Activated T-cell treated with anti-CD3 and anti-CD28 coated beads, Interleukin-2, amount 50 U/mL, for 72 hours (primary cell): Measurements from ENCODE around the gene PACS2. TPM values are rescaled to one million over a fixed set of nuclear protein-coding genes. Genes with fewer than 3 reads are reported as not detected.

ENCODE experiments used
- ATAC-seq, 2 donors: fragments of 150-1000 bp; cut with Tn5 transposase; replicated peaks in 1 of 2; 2 replicates each; pipeline ENCODE4 v1.10.0; 2021; ENCODE audit warnings: moderate library complexity in 2 of 2, mild to moderate bottlenecking in 1 of 2
- DNase-seq, 2 donors: peaks; one replicate each; pipeline ENCODE4 v3.0.0; 2021 to 2022; ENCODE audit warnings: mixed read lengths in 1 of 2
- H3K27ac Mint-ChIP-seq: one replicate; pipeline ENCODE4 v1.8.0; 2022; ENCODE audit warnings: mild to moderate bottlenecking, moderate library complexity, mixed read lengths
- H3K27me3 Mint-ChIP-seq: one replicate; pipeline ENCODE4 v1.8.0; 2022; ENCODE audit warnings: low read depth, mixed read lengths
- H3K36me3 Mint-ChIP-seq, 2 donors: one replicate each; pipeline ENCODE4 v1.8.0; 2022; ENCODE audit warnings: mixed read lengths in 2 of 2, mild to moderate bottlenecking in 1 of 2; ENCODE audit not compliant: insufficient read depth in 2 of 2
- H3K4me1 Mint-ChIP-seq: one replicate; pipeline ENCODE4 v1.8.0; 2022; ENCODE audit warnings: low read depth, mixed read lengths
- H3K4me3 Mint-ChIP-seq, 2 donors: one replicate each; pipeline ENCODE4 v1.8.0; 2022; ENCODE audit warnings: mild to moderate bottlenecking in 2 of 2, mixed read lengths in 2 of 2, moderate library complexity in 2 of 2
- H3K9me3 Mint-ChIP-seq, 2 donors: one replicate each; pipeline ENCODE4 v1.8.0; 2022; ENCODE audit warnings: mixed read lengths in 2 of 2
- total RNA-seq, 2 donors: library from RNA; stranded (reverse); gene quantifications; one replicate each; pipeline ENCODE4 v1.2.3, GENCODE V29; 2022

PACS2 gene
- total RNA-seq, 2 donors from 2014 or later: 36.5 to 44.9 TPM

DNA sequence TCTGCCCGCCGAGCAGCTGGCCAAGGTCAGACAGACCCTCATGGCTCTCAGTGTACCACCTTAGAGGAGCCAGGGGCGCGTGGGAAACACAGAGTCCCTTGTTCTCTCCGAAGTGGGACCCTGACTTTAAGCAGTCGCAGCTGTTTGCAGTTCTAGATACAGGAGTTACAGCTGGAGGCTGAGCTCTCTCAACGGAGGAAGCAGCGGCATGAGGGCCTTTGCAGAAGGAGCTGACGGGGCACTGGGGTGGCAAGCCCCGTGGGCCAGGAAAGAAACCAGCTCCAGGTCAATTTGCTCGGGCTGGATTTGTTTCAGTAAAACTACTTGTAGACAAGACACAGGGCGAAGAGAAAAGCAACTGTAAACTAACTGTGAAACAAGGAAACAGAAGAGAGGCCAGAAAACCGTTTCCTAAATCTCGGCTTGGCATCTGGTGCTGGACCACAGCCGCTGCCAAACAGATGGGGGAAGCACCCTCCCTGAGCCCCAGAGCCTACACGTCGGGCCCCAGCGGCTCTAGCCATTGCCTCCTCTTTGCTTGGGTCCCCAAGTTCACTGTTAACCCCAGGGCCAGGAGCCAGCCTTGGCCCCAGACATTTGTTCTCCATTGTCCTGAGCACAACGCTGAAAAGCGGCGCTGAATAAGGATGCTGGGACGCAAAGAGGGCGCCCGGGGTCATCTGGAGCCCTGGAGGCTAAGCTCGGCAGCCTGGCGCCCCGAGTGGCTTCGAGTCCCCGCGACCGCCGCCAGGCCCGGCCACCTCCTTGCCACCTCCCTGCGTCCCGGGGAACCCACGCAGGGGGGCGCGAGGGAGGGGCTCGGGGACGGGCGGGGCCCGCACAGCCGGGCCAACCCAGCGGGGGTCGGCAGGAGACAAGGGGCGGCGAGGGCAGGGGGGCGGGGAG is 914 bp upstream of the PACS2 start:
- ATAC-seq (peak; percentile 38 to 39), DNase-seq (peak; percentile 43 to 47)
- no peaks in the 10 kb centered on the region for H3K9me3 Mint-ChIP-seq
- H3K27ac Mint-ChIP-seq: peak overlapping the region; percentile 27
- no peaks in the 10 kb centered on the region for H3K36me3 Mint-ChIP-seq
- H3K27me3 Mint-ChIP-seq: no peaks in the 10 kb centered on the region
- peak overlapping the region; percentile 80 to 82 for H3K4me3 Mint-ChIP-seq
- peaks cover 38% of the 10 kb centered on the region for H3K4me1 Mint-ChIP-seq

DNA sequence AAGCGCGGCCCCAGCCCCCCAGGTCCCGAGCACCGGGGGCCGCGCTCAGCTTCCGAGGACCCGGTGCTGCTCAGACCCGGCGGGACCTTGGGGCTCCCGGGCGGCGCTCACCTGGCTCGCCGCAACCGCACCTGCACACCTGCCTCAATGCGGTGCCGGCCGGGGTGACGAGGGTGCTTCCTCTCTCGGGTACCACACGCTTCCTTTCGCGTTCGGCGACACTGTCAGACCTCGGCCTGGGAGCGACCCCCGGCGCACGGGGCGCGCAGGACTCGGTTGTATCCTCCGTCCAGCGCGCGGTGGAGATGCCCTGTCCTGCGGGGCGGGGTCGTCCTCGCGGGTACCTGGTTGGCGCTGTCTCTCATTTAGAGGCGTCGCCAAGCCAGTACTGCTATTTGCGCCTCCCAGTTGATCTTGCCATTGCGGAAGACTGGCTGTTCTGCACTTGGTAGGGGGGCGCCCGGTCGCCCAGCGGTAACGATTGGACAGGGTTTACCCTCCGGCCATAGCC is 718 bp downstream of the PACS2 start:
- Mint-ChIP-seq H3K36me3 (no peaks in the 10 kb centered on the region), H3K27ac (peak overlapping the region; percentile 77), H3K9me3 (no peaks in the 10 kb centered on the region), H3K4me3 (peak overlapping the region; percentile 93 to 95), H3K4me1 (peaks cover 43% of the 10 kb centered on the region), H3K27me3 (no peaks in the 10 kb centered on the region)
- ATAC-seq (peak; percentile 7 to 16), DNase-seq (peak; percentile 44 to 48)

DNA sequence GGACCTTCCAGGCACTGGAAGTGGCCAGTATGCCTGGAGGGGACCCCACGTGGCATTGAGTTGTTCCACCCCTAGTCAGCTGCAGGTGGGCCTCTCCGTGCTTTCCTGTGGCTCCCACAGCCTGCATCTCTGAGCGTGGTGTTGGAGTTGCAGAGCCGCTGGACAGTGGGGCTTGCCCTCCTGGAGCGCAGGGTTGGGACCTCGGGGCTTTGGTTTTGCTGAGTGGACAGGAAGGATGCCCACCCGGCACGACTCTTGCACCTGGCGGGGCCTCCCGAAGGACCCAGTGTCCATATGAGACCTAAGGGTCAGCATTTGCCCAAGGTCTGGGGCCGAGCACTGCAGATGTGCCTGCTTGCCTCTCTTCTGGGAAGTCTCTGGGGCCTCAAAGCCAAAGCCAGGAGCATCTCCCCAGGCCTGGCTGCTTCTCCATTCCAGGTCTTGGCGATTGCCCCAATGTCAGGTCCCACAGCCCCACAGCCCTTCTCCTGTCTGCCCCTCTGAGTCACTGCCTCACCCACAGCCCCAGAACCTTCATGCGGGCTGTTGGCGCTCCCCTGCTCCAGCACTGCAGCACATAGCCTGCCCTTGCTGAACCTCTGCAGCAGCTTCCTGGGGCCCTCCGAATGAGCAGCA is 1.5 kb downstream of the PACS2 start:
- DNase-seq (no peak), ATAC-seq (no peak)
- H3K27me3 Mint-ChIP-seq: no peaks in the 10 kb centered on the region
- H3K36me3 Mint-ChIP-seq: no peaks in the 10 kb centered on the region
- peaks cover 43% of the 10 kb centered on the region for H3K4me1 Mint-ChIP-seq
- peak overlapping the region; percentile 93 to 95 for H3K4me3 Mint-ChIP-seq
- H3K9me3 Mint-ChIP-seq: no peaks in the 10 kb centered on the region
- H3K27ac Mint-ChIP-seq: no peak overlapping the region

DNA sequence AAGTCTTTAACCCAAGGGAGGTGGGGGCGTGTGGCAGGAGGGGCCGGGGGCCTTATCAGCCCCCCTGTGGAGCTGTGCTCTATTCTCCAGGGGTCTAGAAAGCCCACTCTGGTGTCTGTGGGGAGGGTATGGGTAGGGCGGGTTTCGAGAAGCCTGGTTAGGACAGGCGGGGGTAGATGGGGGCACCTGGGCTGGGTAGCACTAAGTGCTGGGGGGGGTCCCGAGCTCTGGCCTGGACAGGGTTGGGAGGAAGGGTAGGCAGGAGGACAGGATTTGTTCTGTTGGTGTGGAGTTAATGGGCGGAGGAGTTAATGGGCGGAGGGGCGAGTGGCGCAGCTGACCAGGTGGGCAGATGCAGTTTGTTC is 2.0 kb downstream of the PACS2 start:
- H3K9me3 Mint-ChIP-seq: no peaks in the 10 kb centered on the region
- H3K36me3 Mint-ChIP-seq: no peaks in the 10 kb centered on the region
- H3K27me3 Mint-ChIP-seq: no peaks in the 10 kb centered on the region
- peak overlapping the region; percentile 93 to 95 for H3K4me3 Mint-ChIP-seq
- peaks cover 43% of the 10 kb centered on the region for H3K4me1 Mint-ChIP-seq
- DNase-seq (no peak), ATAC-seq (no peak)
- H3K27ac Mint-ChIP-seq: no peak overlapping the region

DNA sequence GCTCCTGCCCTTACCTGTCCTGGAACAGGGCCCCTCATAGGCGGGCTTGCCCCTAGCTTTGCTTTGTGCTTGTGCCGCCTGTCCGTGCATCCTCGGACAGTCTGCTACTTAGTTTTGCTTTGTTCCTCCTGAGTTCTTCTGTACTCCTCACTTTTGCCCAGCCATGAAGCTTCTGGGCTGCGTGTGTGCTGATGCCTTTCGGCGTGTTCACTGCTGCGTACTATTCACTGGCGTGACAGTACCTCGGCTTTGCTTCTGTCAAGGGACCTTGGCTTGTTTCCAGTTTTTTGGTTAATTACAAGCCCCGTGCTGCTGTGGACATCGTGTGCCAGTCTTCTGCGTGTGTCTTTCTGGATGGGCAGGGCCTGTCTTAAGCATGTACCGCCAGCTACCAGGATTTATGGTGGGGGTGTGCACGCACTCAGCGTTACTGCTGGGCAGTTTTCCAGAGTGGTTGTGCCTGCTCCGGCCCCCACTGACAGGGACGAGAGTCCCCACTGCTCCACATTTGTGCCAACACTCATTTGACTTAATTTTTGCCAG is 2.5 kb downstream of the PACS2 start:
- ATAC-seq: no peak
- H3K9me3 Mint-ChIP-seq: no peaks in the 10 kb centered on the region
- DNase-seq: no peak
- peak overlapping the region; percentile 31 to 93 for H3K4me3 Mint-ChIP-seq
- no peaks in the 10 kb centered on the region for H3K27me3 Mint-ChIP-seq
- H3K27ac Mint-ChIP-seq: no peak overlapping the region
- H3K4me1 Mint-ChIP-seq: peaks cover 43% of the 10 kb centered on the region
- H3K36me3 Mint-ChIP-seq: no peaks in the 10 kb centered on the region

DNA sequence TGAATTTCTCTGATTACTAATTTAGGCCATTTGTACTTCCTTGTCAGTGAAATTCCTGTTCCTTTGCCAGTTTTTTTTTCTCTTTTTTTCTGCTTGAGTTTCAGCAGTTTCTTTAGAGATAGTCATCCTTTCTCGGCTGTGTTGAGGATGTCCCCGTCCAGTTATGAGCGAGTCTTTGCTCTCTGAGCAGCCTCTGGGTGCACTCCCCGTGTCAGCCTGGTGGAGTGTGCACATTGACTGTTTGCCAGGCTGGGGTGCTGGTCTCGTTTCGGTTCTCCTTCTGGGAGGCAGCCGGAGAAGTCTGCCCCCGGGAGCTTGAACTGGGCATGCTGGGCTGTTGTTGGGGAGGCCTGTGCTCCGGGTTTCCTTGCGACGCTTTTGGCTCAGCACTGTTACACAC is 3.0 kb downstream of the PACS2 start:
- no peaks in the 10 kb centered on the region for H3K27me3 Mint-ChIP-seq
- H3K4me1 Mint-ChIP-seq: peaks cover 44% of the 10 kb centered on the region
- ATAC-seq (no peak), DNase-seq (no peak)
- peaks cover 0 to 1% of the 10 kb centered on the region in 2 donors for H3K36me3 Mint-ChIP-seq
- no peaks in the 10 kb centered on the region for H3K9me3 Mint-ChIP-seq
- H3K27ac Mint-ChIP-seq: no peak overlapping the region
- peak overlapping the region in 1 of 2 donors; percentile 29 for H3K4me3 Mint-ChIP-seq

DNA sequence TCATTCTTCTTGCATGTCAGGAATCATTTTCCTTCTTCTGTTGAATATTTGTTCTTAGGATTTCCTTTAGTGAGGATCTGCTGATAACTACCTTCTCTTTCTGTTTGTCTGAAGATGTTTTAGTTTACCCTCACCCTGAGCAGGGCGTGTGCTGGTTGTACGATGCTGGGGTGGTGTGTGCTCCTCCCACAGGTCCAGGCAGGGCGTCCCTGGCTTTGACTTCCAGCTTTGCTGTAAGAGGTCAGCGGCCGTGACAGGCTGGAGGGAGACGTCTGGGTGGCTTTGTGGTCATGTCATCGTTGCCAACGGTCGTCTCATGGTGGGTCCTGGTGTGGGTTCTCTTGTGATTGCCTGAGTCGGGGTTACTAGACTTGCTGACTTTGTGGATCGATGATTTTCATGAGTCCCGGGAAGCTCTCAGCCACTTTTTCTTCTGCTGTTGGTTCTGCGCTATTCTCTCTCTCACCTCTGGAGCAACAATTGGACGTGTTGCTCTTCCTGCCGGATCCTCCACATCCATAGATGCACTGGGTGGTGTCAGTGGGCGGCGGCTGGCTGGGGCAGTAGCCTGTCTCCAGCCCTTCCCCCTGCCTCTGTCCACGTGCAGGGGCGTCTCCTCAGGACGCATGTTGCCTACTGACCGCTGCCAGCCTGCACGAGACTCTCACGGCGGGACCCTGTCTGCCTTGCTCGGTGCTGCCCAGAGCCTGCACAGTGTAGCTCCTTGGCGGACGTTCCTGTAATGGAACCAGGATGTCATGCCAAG is 8.4 kb downstream of the PACS2 start:
- Mint-ChIP-seq H3K4me1 (peaks cover 19% of the 10 kb centered on the region), H3K9me3 (no peaks in the 10 kb centered on the region), H3K27ac (no peak overlapping the region), H3K4me3 (no peak overlapping the region), H3K36me3 (peaks cover 0 to 3% of the 10 kb centered on the region in 2 donors), H3K27me3 (no peaks in the 10 kb centered on the region)
- no peak for ATAC-seq
- DNase-seq: no peak

DNA sequence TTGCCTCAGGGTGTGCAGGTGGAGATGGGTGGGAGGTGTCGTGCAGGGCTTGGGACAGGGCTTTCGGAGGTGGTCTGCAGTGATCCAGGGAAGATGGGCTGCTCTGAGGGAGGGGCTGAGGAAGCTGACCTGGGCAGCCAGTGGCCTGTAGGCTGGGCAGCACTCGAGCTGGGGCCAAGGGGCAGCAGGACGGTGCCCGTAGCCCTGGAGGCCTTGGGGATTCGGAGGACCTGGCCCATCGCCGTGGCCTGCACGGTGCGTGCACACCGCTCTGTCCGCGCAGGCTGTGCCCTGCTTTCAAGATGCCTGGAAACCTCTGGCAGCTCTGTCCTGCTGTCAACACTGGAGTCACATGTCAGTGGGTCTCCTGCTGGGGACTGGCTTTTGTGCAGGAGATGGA is 9.1 kb downstream of the PACS2 start:
- H3K27me3 Mint-ChIP-seq: no peaks in the 10 kb centered on the region
- DNase-seq (no peak), ATAC-seq (no peak)
- H3K4me1 Mint-ChIP-seq: peaks cover 17% of the 10 kb centered on the region
- peaks cover 0 to 3% of the 10 kb centered on the region in 2 donors for H3K36me3 Mint-ChIP-seq
- no peak overlapping the region for H3K27ac Mint-ChIP-seq
- no peaks in the 10 kb centered on the region for H3K9me3 Mint-ChIP-seq
- no peak overlapping the region for H3K4me3 Mint-ChIP-seq

DNA sequence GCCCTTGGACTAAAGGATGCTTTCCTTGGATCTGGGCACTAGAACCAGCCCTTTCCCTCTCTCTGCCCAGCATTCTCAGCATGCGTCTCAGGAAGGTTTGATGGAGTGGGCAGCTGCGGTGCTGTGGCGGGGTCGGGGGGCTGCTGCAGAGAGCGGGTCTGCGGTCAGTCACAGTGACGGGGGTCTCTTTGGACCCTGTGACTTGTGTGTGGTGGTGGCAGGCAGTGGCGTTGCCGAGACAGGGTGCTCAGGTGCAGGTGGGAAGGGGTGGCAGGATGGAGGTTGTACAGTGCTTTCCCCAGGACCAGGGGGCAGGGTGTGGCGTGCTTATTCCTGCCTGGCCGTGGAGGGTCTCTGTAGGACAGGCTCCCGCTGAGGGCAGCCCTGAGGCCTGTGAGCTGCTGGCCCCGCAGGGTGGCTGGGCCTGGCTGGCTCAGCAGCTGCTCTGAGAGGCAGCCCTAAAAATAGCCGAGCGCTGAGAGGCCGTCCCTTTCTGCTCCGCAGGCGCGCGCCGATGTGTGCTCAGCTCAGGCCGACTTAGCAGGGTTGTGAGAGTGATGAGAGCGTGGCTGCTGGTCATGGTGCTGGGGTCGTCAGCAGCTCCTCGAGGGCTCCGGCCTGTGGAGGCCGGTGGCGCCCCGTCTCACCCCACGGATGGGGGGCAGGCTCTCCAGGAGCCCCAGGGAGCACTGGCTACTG is 9.7 kb downstream of the PACS2 start:
- Mint-ChIP-seq H3K36me3 (peaks cover 0 to 3% of the 10 kb centered on the region in 2 donors), H3K27me3 (no peaks in the 10 kb centered on the region), H3K4me1 (peaks cover 17% of the 10 kb centered on the region), H3K9me3 (no peaks in the 10 kb centered on the region), H3K4me3 (no peak overlapping the region), H3K27ac (no peak overlapping the region)
- DNase-seq (no peak), ATAC-seq (no peak)

DNA sequence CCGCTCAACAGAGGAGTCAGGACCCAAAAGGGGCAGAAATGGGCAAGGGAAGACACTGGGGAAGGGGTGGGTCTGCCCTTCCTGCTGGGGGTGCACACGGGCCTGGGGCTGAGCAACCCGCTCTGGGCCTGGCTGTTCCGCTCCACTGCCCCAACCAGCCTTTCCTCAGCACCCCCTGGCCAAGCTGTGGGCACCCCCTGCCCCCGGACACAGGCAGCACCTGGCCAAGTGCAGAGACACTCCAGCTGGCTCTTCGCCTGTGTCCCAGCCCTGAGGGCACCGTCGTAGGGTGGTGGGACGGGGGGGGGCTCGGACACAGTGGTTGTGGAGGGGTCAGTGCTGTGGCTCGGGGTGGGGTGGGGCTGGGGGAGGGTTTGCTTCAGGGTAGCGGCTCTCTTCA is 10.3 kb downstream of the PACS2 start:
- H3K4me3 Mint-ChIP-seq: no peak overlapping the region
- no peak overlapping the region for H3K27ac Mint-ChIP-seq
- ATAC-seq (no peak), DNase-seq (no peak)
- H3K27me3 Mint-ChIP-seq: no peaks in the 10 kb centered on the region
- H3K4me1 Mint-ChIP-seq: peaks cover 12% of the 10 kb centered on the region
- no peaks in the 10 kb centered on the region for H3K9me3 Mint-ChIP-seq
- H3K36me3 Mint-ChIP-seq: peaks cover 0 to 3% of the 10 kb centered on the region in 2 donors

DNA sequence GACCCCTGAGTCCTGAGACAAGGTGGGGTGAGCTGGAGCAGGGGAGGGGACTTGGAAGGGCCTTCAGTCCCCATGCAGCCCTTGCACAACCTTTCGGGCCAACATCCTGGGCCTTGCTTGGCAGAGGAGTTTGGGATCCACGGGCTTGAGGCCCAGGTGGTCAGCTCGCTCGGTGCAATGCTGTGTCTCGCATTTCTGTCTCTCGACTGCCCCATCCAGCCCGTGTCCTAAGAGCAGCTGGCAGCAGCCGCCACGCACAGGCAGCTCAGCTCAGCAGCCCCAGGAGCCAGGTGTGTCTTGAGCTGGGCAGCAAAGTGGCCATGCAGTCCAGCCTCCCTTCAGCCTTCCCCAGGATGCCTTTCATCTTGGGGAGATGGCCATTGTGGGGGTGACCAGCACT is 10.8 kb downstream of the PACS2 start:
- Mint-ChIP-seq H3K4me3 (no peak overlapping the region), H3K36me3 (peaks cover 0 to 3% of the 10 kb centered on the region in 2 donors), H3K27ac (no peak overlapping the region), H3K9me3 (no peaks in the 10 kb centered on the region), H3K4me1 (peaks cover 12% of the 10 kb centered on the region), H3K27me3 (no peaks in the 10 kb centered on the region)
- DNase-seq: no peak
- ATAC-seq: no peak
